Brain microvascular endothelial cell (primary cell): Measurements from ENCODE around the gene LRBA.

Experiments
- DNase-seq: peaks from one replicate; pipeline ENCODE4 v3.0.0-alpha.2; 2020
- H3K27ac ChIP-seq: fragments of 250-450 bp; sonication (Bioruptor Pico); 2 replicates; pipeline ENCODE4 v1.5.1; 2020; ENCODE audit warnings: mild to moderate bottlenecking, moderate library complexity
- H3K27me3 ChIP-seq: fragments of 250-450 bp; sonication (Bioruptor Pico); replicated peaks from 2 replicates; pipeline ENCODE4 v1.5.1; 2020; ENCODE audit warnings: mild to moderate bottlenecking
- H3K36me3 ChIP-seq: fragments of 250-450 bp; sonication (Bioruptor Pico); replicated peaks from 2 replicates; pipeline ENCODE4 v1.5.1; 2020; ENCODE audit warnings: mild to moderate bottlenecking
- H3K4me3 ChIP-seq: 2 replicates; pipeline ENCODE4 v1.5.1; 2011; ENCODE audit warnings: low read depth, mild to moderate bottlenecking, control low read depth, low read length, moderate library complexity
- in situ Hi-C: cut with HindIII; loops from 2 replicates; pipeline ENCODE4 v1.10.0; 2017; ENCODE audit warnings: low sequenced_read_pairs, low pct_ligation_motif_present
- TF ChIP-seq, protein P1 (sequence below): IDR thresholded peaks from 2 replicates; pipeline ENCODE4 v1.5.1; 2011; ENCODE audit warnings: low read depth, mild to moderate bottlenecking, moderate library complexity, low read length, control low read depth, inconsistent platforms; ENCODE audit errors: missing control alignments

The LRBA gene

DNA sequence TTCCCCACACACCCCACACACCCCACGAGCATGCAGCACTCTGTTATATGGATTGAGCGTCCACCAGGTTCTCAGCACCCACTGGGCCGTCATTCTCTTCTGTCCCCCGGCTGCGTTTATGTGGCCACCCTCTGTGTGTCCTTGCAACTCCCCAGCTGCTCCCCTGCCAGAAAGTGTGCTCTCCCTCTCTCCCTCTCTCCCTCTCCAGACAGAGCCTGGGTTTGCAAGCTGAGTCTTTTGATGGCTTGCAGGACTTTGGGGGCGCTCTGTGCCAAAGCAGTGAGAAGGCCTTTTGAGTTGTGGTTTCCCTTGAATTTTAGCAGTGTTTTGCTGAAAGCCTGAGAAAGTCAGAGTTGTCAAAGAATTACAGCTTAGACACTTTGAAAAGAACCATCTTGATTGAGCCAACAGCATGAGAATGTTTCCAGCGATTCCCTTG lies 763.3 kb downstream of the LRBA start:
- no peak overlapping the region for H3K4me3 ChIP-seq
- no peak for DNase-seq
- in situ Hi-C loops = no loop called here
- H3K27ac ChIP-seq = no peak overlapping the region
- TF ChIP-seq, protein P1, sequence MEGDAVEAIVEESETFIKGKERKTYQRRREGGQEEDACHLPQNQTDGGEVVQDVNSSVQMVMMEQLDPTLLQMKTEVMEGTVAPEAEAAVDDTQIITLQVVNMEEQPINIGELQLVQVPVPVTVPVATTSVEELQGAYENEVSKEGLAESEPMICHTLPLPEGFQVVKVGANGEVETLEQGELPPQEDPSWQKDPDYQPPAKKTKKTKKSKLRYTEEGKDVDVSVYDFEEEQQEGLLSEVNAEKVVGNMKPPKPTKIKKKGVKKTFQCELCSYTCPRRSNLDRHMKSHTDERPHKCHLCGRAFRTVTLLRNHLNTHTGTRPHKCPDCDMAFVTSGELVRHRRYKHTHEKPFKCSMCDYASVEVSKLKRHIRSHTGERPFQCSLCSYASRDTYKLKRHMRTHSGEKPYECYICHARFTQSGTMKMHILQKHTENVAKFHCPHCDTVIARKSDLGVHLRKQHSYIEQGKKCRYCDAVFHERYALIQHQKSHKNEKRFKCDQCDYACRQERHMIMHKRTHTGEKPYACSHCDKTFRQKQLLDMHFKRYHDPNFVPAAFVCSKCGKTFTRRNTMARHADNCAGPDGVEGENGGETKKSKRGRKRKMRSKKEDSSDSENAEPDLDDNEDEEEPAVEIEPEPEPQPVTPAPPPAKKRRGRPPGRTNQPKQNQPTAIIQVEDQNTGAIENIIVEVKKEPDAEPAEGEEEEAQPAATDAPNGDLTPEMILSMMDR = no peak
- H3K27me3 ChIP-seq = no peaks in the 10 kb centered on the region
- H3K36me3 ChIP-seq = no peaks in the 10 kb centered on the region

DNA sequence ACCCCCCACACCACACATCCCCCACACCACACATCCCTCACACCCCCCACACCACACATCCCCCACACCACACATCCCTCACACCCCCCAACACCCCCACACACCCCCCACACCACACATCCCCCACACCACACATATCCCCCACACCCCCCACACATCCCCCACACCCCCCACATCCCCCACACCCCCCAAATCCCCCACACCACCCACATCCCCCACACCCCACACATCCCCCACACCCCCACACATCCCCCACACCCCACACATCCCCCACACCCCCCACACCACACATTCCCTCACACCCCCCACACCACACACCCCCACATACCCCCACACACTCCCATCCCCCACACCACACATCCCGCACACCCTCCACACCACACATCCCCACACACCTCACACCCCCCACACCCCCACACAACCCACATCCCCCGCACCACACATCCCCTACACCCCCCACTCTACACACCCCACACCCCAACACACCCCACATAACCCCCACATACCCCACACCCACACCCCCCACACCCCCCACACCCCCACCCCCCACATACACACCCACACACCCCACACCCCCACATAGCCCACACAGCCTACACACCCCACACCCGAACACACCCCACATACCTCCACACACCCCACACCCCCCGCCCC lies 764.0 kb downstream of the LRBA start:
- Histone ChIP-seq H3K27me3 (no peaks in the 10 kb centered on the region), H3K4me3 (no peak overlapping the region), H3K27ac (no peak overlapping the region), H3K36me3 (no peaks in the 10 kb centered on the region)
- in situ Hi-C loops = no loop called here
- DNase-seq = no peak
- TF ChIP-seq, protein P1 = no peak

DNA sequence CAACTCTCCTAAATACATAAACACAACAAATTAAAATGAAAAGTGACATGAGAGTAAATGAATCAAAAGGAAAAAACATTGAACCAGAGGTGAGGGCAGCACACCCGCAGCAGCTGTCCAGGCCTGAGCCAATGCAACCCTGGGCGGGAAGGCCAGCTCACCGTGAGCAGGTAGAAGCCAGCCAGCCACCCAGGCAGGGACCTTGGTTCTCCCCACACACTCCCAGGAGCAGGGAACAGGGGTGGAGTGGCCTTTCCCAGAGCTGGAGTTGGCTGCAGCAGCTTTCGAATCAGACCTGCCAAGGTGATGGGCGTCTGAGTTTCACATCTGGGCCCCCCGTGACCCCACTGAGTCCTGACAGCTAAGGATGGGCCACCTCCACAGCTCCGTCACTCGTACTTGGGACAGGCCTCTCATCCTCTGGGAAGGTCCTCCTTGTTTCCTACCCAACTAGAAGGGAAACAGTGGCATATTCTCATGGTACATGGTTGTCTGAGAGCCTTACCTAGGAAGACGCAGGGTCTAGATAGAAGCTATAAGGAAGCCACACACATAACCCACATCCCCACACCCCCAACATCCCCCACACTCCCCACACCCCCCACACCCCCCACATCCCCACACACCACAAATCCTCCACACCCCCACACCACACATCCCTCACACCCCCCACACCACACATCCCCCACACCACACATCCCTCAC lies 764.6 kb downstream of the LRBA start:
- no peak overlapping the region for H3K4me3 ChIP-seq
- in situ Hi-C loops = no loop called here
- TF ChIP-seq, protein P1 = no peak
- no peak overlapping the region for H3K27ac ChIP-seq
- no peak for DNase-seq
- H3K27me3 ChIP-seq = no peaks in the 10 kb centered on the region
- H3K36me3 ChIP-seq = no peaks in the 10 kb centered on the region

DNA sequence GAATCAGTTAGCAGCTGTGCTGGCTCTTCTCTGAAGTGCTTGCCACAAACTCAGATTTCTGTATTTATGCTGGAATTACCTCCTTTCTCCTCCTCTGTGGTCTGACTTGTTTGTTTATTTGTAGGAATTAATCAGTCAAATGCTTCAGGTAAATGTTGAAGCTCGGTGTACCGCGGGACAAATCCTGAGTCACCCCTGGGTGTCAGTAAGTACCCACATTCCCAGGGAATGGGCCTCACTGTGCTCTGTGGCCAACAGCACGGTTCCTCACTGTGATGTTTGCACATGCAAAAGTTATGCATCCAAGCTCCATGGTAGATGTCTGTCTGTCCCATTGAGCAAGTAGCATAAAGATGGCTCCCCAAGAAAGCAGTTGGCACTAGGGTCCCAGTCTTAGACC lies 766.9 kb downstream of the LRBA start:
- no peak overlapping the region for H3K4me3 ChIP-seq
- no peak overlapping the region for H3K27ac ChIP-seq
- TF ChIP-seq, protein P1 = no peak
- DNase-seq = no peak
- no peaks in the 10 kb centered on the region for H3K36me3 ChIP-seq
- in situ Hi-C loops = no loop called here
- H3K27me3 ChIP-seq = no peaks in the 10 kb centered on the region

DNA sequence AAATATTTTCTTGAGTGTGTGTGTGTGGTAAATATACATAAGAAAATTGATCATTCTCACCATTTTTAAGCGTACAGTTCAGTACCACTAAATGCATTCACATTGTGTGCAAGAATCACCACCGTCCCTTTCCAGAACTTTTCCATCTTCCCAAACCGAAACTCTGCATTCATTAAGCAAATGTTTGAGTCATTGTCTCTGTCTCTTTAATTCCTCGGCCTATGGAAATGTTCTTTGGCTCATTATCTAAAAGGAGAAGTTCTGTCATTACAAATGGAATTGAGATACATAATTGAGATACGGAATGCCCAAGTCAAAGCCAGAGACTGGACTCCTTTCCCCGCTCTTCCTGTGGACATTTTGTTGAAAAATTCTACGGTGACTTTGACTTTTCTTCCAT lies 767.9 kb downstream of the LRBA start:
- in situ Hi-C loops = no loop called here
- no peaks in the 10 kb centered on the region for H3K36me3 ChIP-seq
- H3K27ac ChIP-seq = no peak overlapping the region
- DNase-seq = no peak
- TF ChIP-seq, protein P1 = no peak
- no peak overlapping the region for H3K4me3 ChIP-seq
- H3K27me3 ChIP-seq = no peaks in the 10 kb centered on the region
